ENCODE data around the gene IL21R. TPM values are rescaled to one million over a fixed set of nuclear protein-coding genes. Genes with fewer than 3 reads are reported as not detected.

Gene IL21R
- total RNA-seq, 1 experiment from 2014 or later = 3.8 TPM

DNA sequence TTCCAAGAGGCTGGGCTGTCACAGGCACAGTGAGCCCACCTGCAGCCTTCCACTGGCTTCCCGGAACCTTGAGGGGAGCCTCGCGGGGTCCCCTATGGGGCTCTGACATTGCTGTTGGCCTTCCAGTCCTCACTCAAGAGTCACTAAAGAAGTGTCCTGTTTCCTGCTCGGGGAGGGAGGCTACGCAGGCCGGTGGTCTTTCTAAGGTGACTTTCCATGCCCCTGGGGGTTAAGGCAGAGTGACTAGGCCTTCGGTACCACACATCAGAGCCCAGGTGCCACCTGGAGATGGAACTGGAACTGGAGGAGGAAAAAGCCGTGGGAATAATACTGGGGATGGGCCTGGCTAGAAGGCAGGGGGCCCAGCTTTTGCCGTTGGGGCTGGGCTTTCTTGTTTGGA, 72.1 kb downstream of the IL21R start:
- no peak for TF ChIP-seq EZH2 (IDR thresholded peaks at IDR 0.05; ENCODE audit: low read depth)
- TF ChIP-seq, protein P1, sequence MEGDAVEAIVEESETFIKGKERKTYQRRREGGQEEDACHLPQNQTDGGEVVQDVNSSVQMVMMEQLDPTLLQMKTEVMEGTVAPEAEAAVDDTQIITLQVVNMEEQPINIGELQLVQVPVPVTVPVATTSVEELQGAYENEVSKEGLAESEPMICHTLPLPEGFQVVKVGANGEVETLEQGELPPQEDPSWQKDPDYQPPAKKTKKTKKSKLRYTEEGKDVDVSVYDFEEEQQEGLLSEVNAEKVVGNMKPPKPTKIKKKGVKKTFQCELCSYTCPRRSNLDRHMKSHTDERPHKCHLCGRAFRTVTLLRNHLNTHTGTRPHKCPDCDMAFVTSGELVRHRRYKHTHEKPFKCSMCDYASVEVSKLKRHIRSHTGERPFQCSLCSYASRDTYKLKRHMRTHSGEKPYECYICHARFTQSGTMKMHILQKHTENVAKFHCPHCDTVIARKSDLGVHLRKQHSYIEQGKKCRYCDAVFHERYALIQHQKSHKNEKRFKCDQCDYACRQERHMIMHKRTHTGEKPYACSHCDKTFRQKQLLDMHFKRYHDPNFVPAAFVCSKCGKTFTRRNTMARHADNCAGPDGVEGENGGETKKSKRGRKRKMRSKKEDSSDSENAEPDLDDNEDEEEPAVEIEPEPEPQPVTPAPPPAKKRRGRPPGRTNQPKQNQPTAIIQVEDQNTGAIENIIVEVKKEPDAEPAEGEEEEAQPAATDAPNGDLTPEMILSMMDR (conservative IDR thresholded peaks at IDR 0.05) = no peak
- Histone ChIP-seq H3K4me1 (replicated peaks; ENCODE audit: insufficient read depth) (no peaks in the 10 kb centered on the region), H3K4me3 (no peak overlapping the region), H3K9me2 (ENCODE audit: insufficient read depth) (no peaks in the 10 kb centered on the region), H4K20me1 (ENCODE audit: insufficient read depth) (peaks cover 5% of the 10 kb centered on the region; the same call in 1 of the 2 replicates), H2AFZ (no peak overlapping the region), H3K9me3 (ENCODE audit: insufficient read depth, low read depth) (no peaks in the 10 kb centered on the region), H3K27me3 (ENCODE audit: insufficient read depth, low read depth) (no peaks in the 10 kb centered on the region), H3F3A (ENCODE audit: insufficient read depth, low read depth) (no peaks in the 10 kb centered on the region), H3K36me3 (ENCODE audit: low read depth) (peaks cover 28% of the 10 kb centered on the region), H3K27ac (no peak overlapping the region), H3K4me2 (no peak overlapping the region), H3K79me2 (ENCODE audit: low read depth) (no peaks in the 10 kb centered on the region)
- ChIA-PET CTCF (no interaction called here), POLR2A (ENCODE audit: unreplicated experiment) (no interaction called here)
- no TSS peak for BruUV-seq (replicated peaks)
- intact Hi-C loops (cut with micrococcal nuclease; ENCODE audit: unreplicated experiment) = no loop called here
- DNase-seq = no peak

DNA sequence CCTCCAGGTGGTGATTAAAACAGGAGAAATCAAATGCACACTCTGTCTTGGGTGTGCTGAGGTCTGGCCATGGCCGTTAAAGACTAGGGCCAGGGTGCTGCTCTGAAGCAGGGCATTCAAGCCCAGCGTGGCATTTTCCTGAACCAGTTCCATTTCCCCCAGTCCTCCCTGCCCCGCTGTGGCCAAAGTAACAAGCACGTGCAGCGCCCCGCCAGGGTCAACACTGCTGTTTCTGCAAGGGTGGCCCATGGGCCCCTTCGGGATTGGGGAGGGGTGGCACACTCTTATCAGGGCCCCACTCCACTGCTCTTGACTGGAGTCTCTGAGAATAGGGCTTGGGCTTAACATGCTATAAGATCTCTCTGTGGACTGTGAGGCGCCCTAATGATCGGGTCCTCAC, 72.9 kb downstream of the IL21R start:
- Histone ChIP-seq H3F3A (ENCODE audit: insufficient read depth, low read depth) (no peaks in the 10 kb centered on the region), H3K4me2 (no peak overlapping the region), H3K4me1 (replicated peaks; ENCODE audit: insufficient read depth) (no peaks in the 10 kb centered on the region), H4K20me1 (ENCODE audit: insufficient read depth) (peaks cover 1% of the 10 kb centered on the region; the same call in 1 of the 2 replicates), H2AFZ (no peak overlapping the region), H3K9me3 (ENCODE audit: insufficient read depth, low read depth) (no peaks in the 10 kb centered on the region), H3K27me3 (ENCODE audit: insufficient read depth, low read depth) (no peaks in the 10 kb centered on the region), H3K79me2 (ENCODE audit: low read depth) (no peaks in the 10 kb centered on the region), H3K4me3 (no peak overlapping the region), H3K9me2 (ENCODE audit: insufficient read depth) (no peaks in the 10 kb centered on the region), H3K36me3 (ENCODE audit: low read depth) (peaks cover 28% of the 10 kb centered on the region), H3K27ac (no peak overlapping the region)
- TF ChIP-seq, protein P1 (conservative IDR thresholded peaks at IDR 0.05) = no peak
- no peak for TF ChIP-seq EZH2 (IDR thresholded peaks at IDR 0.05; ENCODE audit: low read depth)
- no peak for DNase-seq
- no TSS peak for BruUV-seq (replicated peaks)
- CTCF ChIA-PET = no interaction called here
- intact Hi-C loops (cut with micrococcal nuclease; ENCODE audit: unreplicated experiment) = no loop called here
- POLR2A ChIA-PET (ENCODE audit: unreplicated experiment) = no interaction called here

DNA sequence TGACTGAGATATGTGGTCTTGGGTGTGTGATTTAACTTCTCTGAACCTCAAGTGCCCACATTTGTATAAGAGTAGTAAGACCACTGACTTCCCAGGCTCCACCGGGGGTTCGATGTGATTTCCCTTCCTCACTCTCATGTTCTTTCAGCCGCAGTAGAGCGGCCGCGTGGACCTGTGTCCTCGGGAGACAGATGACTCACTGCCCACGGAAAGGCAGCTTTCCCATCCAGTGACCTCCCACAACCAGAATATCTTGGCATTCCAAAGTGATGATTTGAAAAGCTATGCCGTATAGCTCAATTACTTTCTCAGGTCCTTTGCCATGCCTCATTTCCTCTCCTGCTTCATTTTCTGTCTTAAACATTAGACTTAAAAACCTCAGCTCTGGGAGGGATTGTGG, 73.6 kb downstream of the IL21R start:
- no peaks in the 10 kb centered on the region for H3K9me3 ChIP-seq (ENCODE audit: insufficient read depth, low read depth)
- CTCF ChIA-PET = interaction anchor here (0.6 kb wide), 1 partner anchor 77 kb away, joined by 4 read pairs; no protein-coding TSS in a partner anchor
- DNase-seq = no peak
- peaks cover 33% of the 10 kb centered on the region for H3K36me3 ChIP-seq (ENCODE audit: low read depth)
- no TSS peak for BruUV-seq (replicated peaks)
- TF ChIP-seq EZH2 (IDR thresholded peaks at IDR 0.05; ENCODE audit: low read depth) = no peak
- TF ChIP-seq, protein P1 (conservative IDR thresholded peaks at IDR 0.05) = no peak
- intact Hi-C loops (cut with micrococcal nuclease; ENCODE audit: unreplicated experiment) = no loop called here
- POLR2A ChIA-PET (ENCODE audit: unreplicated experiment) = interaction anchor here (0.6 kb wide), 1 partner anchor 74 kb away, joined by 3 read pairs; the partner anchor contains the start of gene KATNIP
- no peak overlapping the region for H2AFZ ChIP-seq
- no peaks in the 10 kb centered on the region for H3F3A ChIP-seq (ENCODE audit: insufficient read depth, low read depth)
- H3K4me1 ChIP-seq (replicated peaks; ENCODE audit: insufficient read depth) = no peaks in the 10 kb centered on the region
- no peak overlapping the region for H3K4me3 ChIP-seq
- no peak overlapping the region for H3K27ac ChIP-seq
- H3K9me2 ChIP-seq (ENCODE audit: insufficient read depth) = no peaks in the 10 kb centered on the region
- H3K4me2 ChIP-seq = no peak overlapping the region
- H3K27me3 ChIP-seq (ENCODE audit: insufficient read depth, low read depth) = no peaks in the 10 kb centered on the region
- no peaks in the 10 kb centered on the region for H4K20me1 ChIP-seq (ENCODE audit: insufficient read depth)
- H3K79me2 ChIP-seq (ENCODE audit: low read depth) = no peaks in the 10 kb centered on the region
